ENCODE data around the gene SYNC. TPM values are rescaled to one million over a fixed set of nuclear protein-coding genes. Genes with fewer than 3 reads are reported as not detected.
A peak's percentile ranks its signal among the peaks of the same experiment; 100 is the strongest.
"Not testable (repeated sequence)": the region's sequence is repeated elsewhere in the genome, so short reads cannot be mapped to it uniquely, and the experiment has no call there.

The SYNC gene
- total RNA-seq, 1 experiment from 2014 or later: 2.8 TPM

- Histone ChIP-seq H3K79me2 (ENCODE audit: low read depth) (no peaks in the 10 kb centered on the region), H3K9me3 (ENCODE audit: insufficient read depth, low read depth) (no peaks in the 10 kb centered on the region), H2AFZ (no peak overlapping the region), H3K27ac (peak overlapping the region; percentile 83), H3K4me2 (peak overlapping the region; percentile 85), H3K36me3 (ENCODE audit: low read depth) (no peaks in the 10 kb centered on the region), H3K4me3 (no peak overlapping the region), H3K4me1 (replicated peaks; ENCODE audit: insufficient read depth) (peaks cover 44% of the 10 kb centered on the region), H3F3A (ENCODE audit: insufficient read depth, low read depth) (peaks cover 36% of the 10 kb centered on the region), H4K20me1 (ENCODE audit: insufficient read depth) (no peaks in the 10 kb centered on the region), H3K27me3 (ENCODE audit: insufficient read depth, low read depth) (no peaks in the 10 kb centered on the region), H3K9me2 (ENCODE audit: insufficient read depth) (no peaks in the 10 kb centered on the region)
- no TSS peak for BruUV-seq (replicated peaks)
- DNase-seq: peak; percentile 54 to 84
- CTCF ChIA-PET: interaction anchor here (0.7 kb wide), 1 partner anchor 9 kb away, joined by 3 read pairs; no protein-coding TSS in a partner anchor
- intact Hi-C loops (cut with micrococcal nuclease; ENCODE audit: unreplicated experiment): loop anchor here (1.0 to 10.0 kb wide), 4 partner anchors 25 to 369 kb away; partner anchors contain the start of gene AZIN2
- TF ChIP-seq CTCF (conservative IDR thresholded peaks at IDR 0.05): no peak
- TF ChIP-seq EZH2 (IDR thresholded peaks at IDR 0.05; ENCODE audit: low read depth): no peak
- POLR2A ChIA-PET (ENCODE audit: unreplicated experiment): no interaction called here
These were observed 13.3 kb upstream of the SYNC start for GRCh38 chr1:32715901-32716311.

- Histone ChIP-seq H3F3A (ENCODE audit: insufficient read depth, low read depth) (peaks cover 36% of the 10 kb centered on the region), H3K4me1 (replicated peaks; ENCODE audit: insufficient read depth) (peaks cover 44% of the 10 kb centered on the region), H3K36me3 (ENCODE audit: low read depth) (no peaks in the 10 kb centered on the region), H3K27ac (peak overlapping the region; percentile 83), H3K9me3 (ENCODE audit: insufficient read depth, low read depth) (no peaks in the 10 kb centered on the region), H3K4me3 (no peak overlapping the region), H3K9me2 (ENCODE audit: insufficient read depth) (no peaks in the 10 kb centered on the region), H3K79me2 (ENCODE audit: low read depth) (no peaks in the 10 kb centered on the region), H3K27me3 (ENCODE audit: insufficient read depth, low read depth) (no peaks in the 10 kb centered on the region), H4K20me1 (ENCODE audit: insufficient read depth) (no peaks in the 10 kb centered on the region), H2AFZ (no peak overlapping the region), H3K4me2 (no peak overlapping the region)
- no TSS peak for BruUV-seq (replicated peaks)
- TF ChIP-seq CTCF (conservative IDR thresholded peaks at IDR 0.05) (no peak), EZH2 (IDR thresholded peaks at IDR 0.05; ENCODE audit: low read depth) (no peak)
- no peak for DNase-seq
- ChIA-PET POLR2A (ENCODE audit: unreplicated experiment) (no interaction called here), CTCF (interaction anchor here (4.6 kb wide), 1 partner anchor 61 kb away, joined by 20 read pairs; no protein-coding TSS in a partner anchor)
- intact Hi-C loops (cut with micrococcal nuclease; ENCODE audit: unreplicated experiment): loop anchor here (5.0 to 10.0 kb wide), 2 partner anchors 103 to 371 kb away; partner anchors contain the start of genes AZIN2, S100PBP and YARS1
These were observed 11.7 kb upstream of the SYNC start for GRCh38 chr1:32714277-32714676.

GRCh38 chr1:32713081-32713480 lies 10.5 kb upstream of the SYNC start:
- Histone ChIP-seq H2AFZ (no peak overlapping the region), H3F3A (ENCODE audit: insufficient read depth, low read depth) (peaks cover 36% of the 10 kb centered on the region), H3K79me2 (ENCODE audit: low read depth) (no peaks in the 10 kb centered on the region), H3K27me3 (ENCODE audit: insufficient read depth, low read depth) (no peaks in the 10 kb centered on the region), H3K9me3 (ENCODE audit: insufficient read depth, low read depth) (no peaks in the 10 kb centered on the region), H3K9me2 (ENCODE audit: insufficient read depth) (no peaks in the 10 kb centered on the region), H3K36me3 (ENCODE audit: low read depth) (no peaks in the 10 kb centered on the region), H3K4me1 (replicated peaks; ENCODE audit: insufficient read depth) (peaks cover 44% of the 10 kb centered on the region), H3K27ac (no peak overlapping the region), H4K20me1 (ENCODE audit: insufficient read depth) (no peaks in the 10 kb centered on the region), H3K4me3 (no peak overlapping the region), H3K4me2 (no peak overlapping the region)
- no TSS peak for BruUV-seq (replicated peaks)
- ChIA-PET POLR2A (ENCODE audit: unreplicated experiment) (interaction anchor here (0.5 to 1.2 kb wide), 2 partner anchors 11 to 59 kb away, joined by 4 to 13 read pairs; no protein-coding TSS in a partner anchor), CTCF (interaction anchor here (0.6 to 4.6 kb wide), 5 partner anchors 13 to 367 kb away, joined by 3 to 20 read pairs (median 5); no protein-coding TSS in a partner anchor)
- no peak for TF ChIP-seq CTCF (conservative IDR thresholded peaks at IDR 0.05)
- no peak for TF ChIP-seq EZH2 (IDR thresholded peaks at IDR 0.05; ENCODE audit: low read depth)
- intact Hi-C loops (cut with micrococcal nuclease; ENCODE audit: unreplicated experiment): loop anchor here (5.0 to 10.0 kb wide), 2 partner anchors 104 to 372 kb away; partner anchors contain the start of genes AZIN2, S100PBP and YARS1
- DNase-seq: no peak

- intact Hi-C loops (cut with micrococcal nuclease; ENCODE audit: unreplicated experiment): loop anchor here (5.0 to 10.0 kb wide), 2 partner anchors 106 to 374 kb away; partner anchors contain the start of genes AZIN2, S100PBP and YARS1
- H3K27ac ChIP-seq; H3K9me3 ChIP-seq (ENCODE audit: insufficient read depth, low read depth); H3K79me2 ChIP-seq (ENCODE audit: low read depth); H4K20me1 ChIP-seq (ENCODE audit: insufficient read depth); DNase-seq; BruUV-seq (replicated peaks); H3K9me2 ChIP-seq (ENCODE audit: insufficient read depth); H3K36me3 ChIP-seq (ENCODE audit: low read depth); H3K4me3 ChIP-seq; H3K27me3 ChIP-seq (ENCODE audit: insufficient read depth, low read depth); POLR2A ChIA-PET (ENCODE audit: unreplicated experiment); H2AFZ ChIP-seq: not testable (repeated sequence)
- H3K4me1 ChIP-seq (replicated peaks; ENCODE audit: insufficient read depth): peaks cover 28% of the 10 kb centered on the region
- CTCF ChIA-PET: interaction anchor here (0.8 to 4.6 kb wide), 3 partner anchors 13 to 64 kb away, joined by 3 to 20 read pairs (median 8); no protein-coding TSS in a partner anchor
- peak overlapping the region; percentile 67; the same call in 1 of the 2 replicates for H3K4me2 ChIP-seq
- peaks cover 23% of the 10 kb centered on the region for H3F3A ChIP-seq (ENCODE audit: insufficient read depth, low read depth)
These were observed 8.7 kb upstream of the SYNC start for GRCh38 chr1:32711221-32711620.
